ENCODE measurements around the gene DDX10. TPM values are rescaled to one million over a fixed set of nuclear protein-coding genes. Genes with fewer than 3 reads are reported as not detected.

The DDX10 gene
- total RNA-seq, 1 donor, result 20.3 TPM

DNA sequence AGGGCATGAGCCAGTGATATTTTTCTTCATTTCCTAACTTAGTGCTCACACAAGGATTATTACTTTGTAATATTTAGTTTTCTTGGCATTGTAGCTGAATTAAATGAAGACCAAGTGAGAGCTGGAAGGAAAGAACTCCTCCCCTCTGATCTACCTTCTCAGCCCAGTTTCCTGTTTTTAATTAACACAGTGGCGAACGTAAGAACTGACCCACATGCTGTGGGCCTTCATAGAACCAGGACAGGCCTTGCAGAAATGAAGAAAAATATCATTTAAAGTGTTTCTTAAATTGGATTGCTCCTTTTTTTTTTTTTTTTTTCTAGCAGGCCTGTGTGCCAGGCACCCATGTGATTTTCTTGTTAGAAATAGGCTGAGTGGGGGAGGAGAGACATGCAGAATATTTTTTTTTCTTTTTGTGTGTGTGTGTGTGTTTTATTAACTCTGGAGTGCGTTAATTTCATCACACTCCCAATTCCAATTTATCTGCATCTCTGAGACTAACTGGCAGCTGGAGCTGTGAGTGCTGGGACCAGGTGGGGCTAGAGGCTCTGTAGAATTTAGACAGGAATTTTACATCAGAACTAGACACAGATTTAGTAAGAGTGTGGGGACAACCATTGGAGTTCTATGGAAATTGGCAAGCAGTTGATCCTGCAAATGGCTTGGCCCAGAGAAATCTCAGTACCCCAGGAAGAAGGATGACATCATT, 320.5 kb downstream of the DDX10 start:
- TF ChIP-seq, protein P1, sequence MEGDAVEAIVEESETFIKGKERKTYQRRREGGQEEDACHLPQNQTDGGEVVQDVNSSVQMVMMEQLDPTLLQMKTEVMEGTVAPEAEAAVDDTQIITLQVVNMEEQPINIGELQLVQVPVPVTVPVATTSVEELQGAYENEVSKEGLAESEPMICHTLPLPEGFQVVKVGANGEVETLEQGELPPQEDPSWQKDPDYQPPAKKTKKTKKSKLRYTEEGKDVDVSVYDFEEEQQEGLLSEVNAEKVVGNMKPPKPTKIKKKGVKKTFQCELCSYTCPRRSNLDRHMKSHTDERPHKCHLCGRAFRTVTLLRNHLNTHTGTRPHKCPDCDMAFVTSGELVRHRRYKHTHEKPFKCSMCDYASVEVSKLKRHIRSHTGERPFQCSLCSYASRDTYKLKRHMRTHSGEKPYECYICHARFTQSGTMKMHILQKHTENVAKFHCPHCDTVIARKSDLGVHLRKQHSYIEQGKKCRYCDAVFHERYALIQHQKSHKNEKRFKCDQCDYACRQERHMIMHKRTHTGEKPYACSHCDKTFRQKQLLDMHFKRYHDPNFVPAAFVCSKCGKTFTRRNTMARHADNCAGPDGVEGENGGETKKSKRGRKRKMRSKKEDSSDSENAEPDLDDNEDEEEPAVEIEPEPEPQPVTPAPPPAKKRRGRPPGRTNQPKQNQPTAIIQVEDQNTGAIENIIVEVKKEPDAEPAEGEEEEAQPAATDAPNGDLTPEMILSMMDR (IDR thresholded peaks at IDR 0.05; ENCODE audit: insufficient read depth, low read depth, low read length), result no peak
- H3K4me3 ChIP-seq (ENCODE audit: low read depth, low read length), result no peak overlapping the region
- DNase-seq (ENCODE audit: low read depth), result no peak

DNA sequence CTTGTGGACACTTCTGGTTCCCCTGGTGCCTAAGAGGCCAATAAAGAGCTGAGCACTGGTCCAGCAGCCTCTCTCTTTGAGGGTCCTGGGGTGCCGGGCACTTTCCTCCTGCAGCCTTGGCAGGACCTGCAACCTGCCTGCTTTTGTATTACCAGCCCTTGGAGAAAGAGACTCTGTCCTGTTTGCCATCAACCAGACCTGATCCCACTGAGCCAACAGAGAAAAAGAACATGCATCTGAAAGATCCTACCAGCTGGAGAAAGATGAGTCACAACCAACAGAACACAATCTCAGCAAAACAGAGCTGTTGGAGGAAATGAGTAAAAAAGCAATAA, 321.0 kb downstream of the DDX10 start:
- TF ChIP-seq, protein P1 (IDR thresholded peaks at IDR 0.05; ENCODE audit: insufficient read depth, low read depth, low read length), result no peak
- DNase-seq (ENCODE audit: low read depth), result peak; percentile 68
- H3K4me3 ChIP-seq (ENCODE audit: low read depth, low read length), result no peak overlapping the region

Other genes starting within 250 kb of the DDX10 start
- 0.64 and 0.86 TPM in 2 replicates for gene C11orf65, start 197.5 kb upstream of the DDX10 start, total RNA-seq
- 40.6 and 60.0 TPM in 2 replicates for gene POGLUT3, start 166.7 kb upstream of the DDX10 start, total RNA-seq
- 0.32 and 2.2 TPM in 2 replicates for gene EXPH5, start 71.3 kb upstream of the DDX10 start, total RNA-seq